Testis (tissue), 3 donors: ENCODE data around the gene SYCP2. TPM values are rescaled to one million over a fixed set of nuclear protein-coding genes. Genes with fewer than 3 reads are reported as not detected.

Experiments used
- DNase-seq: peaks from one replicate; pipeline ENCODE4 v3.0.0-alpha.2; 2019
- H3K27ac ChIP-seq, 2 donors: fragments of 200-600 bp; sonication (generic); one replicate each; pipeline ENCODE4 v1.5.1; 2019
- H3K27me3 ChIP-seq: fragments of 200-600 bp; sonication (generic); one replicate; pipeline ENCODE4 v1.5.1; 2019
- H3K36me3 ChIP-seq: fragments of 200-600 bp; sonication (generic); one replicate; pipeline ENCODE4 v1.5.1; 2017; ENCODE audit warnings: low read depth; ENCODE audit errors: missing control alignments
- H3K4me1 ChIP-seq: fragments of 200-600 bp; sonication (generic); one replicate; pipeline ENCODE4 v1.5.1; 2019
- H3K4me3 ChIP-seq, 2 donors: fragments of 200-600 bp; sonication (generic); one replicate each; pipeline ENCODE4 v1.5.1; 2017 to 2019
- H3K9me3 ChIP-seq: fragments of 200-600 bp; sonication (generic); one replicate; pipeline ENCODE4 v1.5.1; 2017
- CTCF ChIP-seq, 3 experiments: fragments of 450-650 bp in 2 of 3; fragments of 200-600 bp in 1 of 3; sonication (generic) in 1 of 3; IDR thresholded peaks; one replicate each; pipeline ENCODE4 v1.5.1; 2016 to 2019; ENCODE audit warnings: antibody characterized with exemption in 3 of 3, mild to moderate bottlenecking in 2 of 3, moderate library complexity in 1 of 3
- POLR2A ChIP-seq: fragments of 450-650 bp; IDR thresholded peaks from one replicate; pipeline ENCODE4 v1.6.1; 2017; ENCODE audit warnings: antibody characterized with exemption, mild to moderate bottlenecking, moderate library complexity
- WGBS, 2 donors: methylation state at CpG; one replicate each; pipeline ENCODE4 v1.1.5; 2018; 5-methylcytosine and 5-hydroxymethylcytosine counted together
- intact Hi-C: fragments of 100-400 bp; cut with DNase I; formaldehyde crosslinking; loops from one replicate; pipeline ENCODE4 v1.15.1; 2023; ENCODE audit warnings: low total_unique reads
- polyA plus RNA-seq: library from polyadenylated mRNA; stranded (reverse); fragments of 350-450 nt; fragmentation: Illumina TruSeq; extraction: RNeasy Lipid Tissue Mini Kit (QIAGEN cat#74804); gene quantifications from one replicate; pipeline ENCODE4 v1.2.3, GENCODE V29; 2014; ENCODE audit warnings: low read depth, low replicate concordance; ENCODE audit not compliant: insufficient read depth
- total RNA-seq, 2 donors: library from RNA; depleted of rRNA; stranded (reverse); fragments of >200 nt; gene quantifications; one replicate each; pipeline ENCODE4 v1.2.3, GENCODE V29; 2016

The SYCP2 gene
- total and polyA plus RNA-seq, 3 donors from 2014 or later, result 18.8 to 55.8 (median 23.8) TPM

DNA sequence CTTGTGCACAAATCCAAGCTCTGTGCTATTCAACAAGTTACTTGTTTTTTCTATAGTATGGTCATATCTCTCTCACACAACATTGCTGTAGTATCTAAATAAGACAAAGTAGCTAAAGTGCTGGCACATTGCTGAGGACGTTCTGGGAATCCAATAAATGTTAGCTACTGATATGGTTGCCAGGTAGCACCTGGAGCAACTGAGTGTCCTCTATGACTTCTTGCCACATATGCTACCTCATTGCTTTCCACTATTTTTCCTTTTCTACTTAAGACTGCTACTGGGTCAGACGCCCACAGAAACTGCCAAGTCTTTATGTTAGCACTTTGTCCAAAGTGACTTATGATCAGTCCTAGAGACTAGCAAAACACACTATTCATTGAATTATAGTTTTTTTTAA is 85.3 kb downstream of the SYCP2 start:
- DNase-seq, result no peak
- no peaks in the 10 kb centered on the region for H3K36me3 ChIP-seq

DNA sequence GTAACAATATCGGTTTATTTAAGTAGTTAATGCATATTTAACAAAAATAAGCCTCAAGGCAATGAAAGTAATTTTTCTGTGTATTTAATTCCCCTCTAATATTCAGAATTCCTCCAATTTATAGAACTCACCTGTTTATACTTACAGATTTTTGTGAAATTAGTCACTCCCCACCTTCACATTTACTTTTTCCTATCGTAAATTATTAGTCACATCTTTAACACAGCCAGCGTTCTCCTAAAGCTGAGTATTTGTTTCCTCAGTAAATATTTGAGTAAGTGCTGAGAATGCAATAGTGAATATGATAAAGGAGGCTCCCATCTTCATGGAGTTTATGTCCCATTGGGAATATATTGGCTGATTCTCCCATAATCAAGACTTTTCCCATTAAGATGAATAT is 88.0 kb downstream of the SYCP2 start:
- no peaks in the 10 kb centered on the region for H3K36me3 ChIP-seq
- H3K4me3 ChIP-seq, result no peak overlapping the region
- 87 to 97% methylated on average over 3 of the region's 3 CpGs for WGBS, 2 donors
- no peak for TF ChIP-seq POLR2A
- no peak for TF ChIP-seq CTCF (IDR thresholded peaks at IDR 0.05)
- H3K9me3 ChIP-seq, result no peaks in the 10 kb centered on the region
- H3K4me1 ChIP-seq, result no peaks in the 10 kb centered on the region
- no peaks in the 10 kb centered on the region for H3K27me3 ChIP-seq
- intact Hi-C loops, result no loop called here
- DNase-seq, result no peak
- H3K27ac ChIP-seq, result no peak overlapping the region

More for the DNA sequence above, 85.3 kb downstream of the SYCP2 start:
- TF ChIP-seq POLR2A, result no peak
- TF ChIP-seq CTCF (IDR thresholded peaks at IDR 0.05), result no peak
- Histone ChIP-seq H3K27ac (no peak overlapping the region), H3K4me1 (no peaks in the 10 kb centered on the region), H3K4me3 (no peak overlapping the region), H3K27me3 (no peaks in the 10 kb centered on the region), H3K9me3 (no peaks in the 10 kb centered on the region)
- intact Hi-C loops, result no loop called here
- 73 to 76% methylated on average over 2 of the region's 2 CpGs for WGBS, 2 donors

DNA sequence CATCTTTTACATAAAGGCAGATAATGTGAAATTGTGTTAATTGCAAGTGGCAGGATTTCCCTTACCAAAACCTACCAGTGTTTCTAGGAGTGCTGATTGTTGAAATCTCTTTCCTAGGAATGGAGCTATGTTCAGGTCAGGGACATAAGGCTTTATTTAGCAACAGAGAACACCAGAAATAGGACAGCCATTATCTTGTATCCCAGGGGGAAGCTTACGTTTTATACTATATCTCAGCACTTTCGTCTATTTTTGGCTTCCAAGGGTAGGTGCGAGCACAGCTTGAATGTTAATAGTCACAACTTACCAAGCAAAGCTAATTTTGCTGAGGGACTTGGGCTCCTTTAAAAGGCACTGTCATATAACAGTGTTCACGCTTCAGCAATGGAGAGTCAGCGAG is 94.0 kb downstream of the SYCP2 start:
- Histone ChIP-seq H3K4me3 (no peak overlapping the region), H3K36me3 (no peaks in the 10 kb centered on the region), H3K27ac (no peak overlapping the region), H3K9me3 (no peaks in the 10 kb centered on the region), H3K27me3 (no peaks in the 10 kb centered on the region), H3K4me1 (peaks cover 15% of the 10 kb centered on the region)
- DNase-seq, result no peak
- intact Hi-C loops, result no loop called here
- WGBS, 2 donors, result 66 to 70% methylated on average over 5 of the region's 5 CpGs
- TF ChIP-seq POLR2A (no peak), CTCF (IDR thresholded peaks at IDR 0.05) (no peak)

DNA sequence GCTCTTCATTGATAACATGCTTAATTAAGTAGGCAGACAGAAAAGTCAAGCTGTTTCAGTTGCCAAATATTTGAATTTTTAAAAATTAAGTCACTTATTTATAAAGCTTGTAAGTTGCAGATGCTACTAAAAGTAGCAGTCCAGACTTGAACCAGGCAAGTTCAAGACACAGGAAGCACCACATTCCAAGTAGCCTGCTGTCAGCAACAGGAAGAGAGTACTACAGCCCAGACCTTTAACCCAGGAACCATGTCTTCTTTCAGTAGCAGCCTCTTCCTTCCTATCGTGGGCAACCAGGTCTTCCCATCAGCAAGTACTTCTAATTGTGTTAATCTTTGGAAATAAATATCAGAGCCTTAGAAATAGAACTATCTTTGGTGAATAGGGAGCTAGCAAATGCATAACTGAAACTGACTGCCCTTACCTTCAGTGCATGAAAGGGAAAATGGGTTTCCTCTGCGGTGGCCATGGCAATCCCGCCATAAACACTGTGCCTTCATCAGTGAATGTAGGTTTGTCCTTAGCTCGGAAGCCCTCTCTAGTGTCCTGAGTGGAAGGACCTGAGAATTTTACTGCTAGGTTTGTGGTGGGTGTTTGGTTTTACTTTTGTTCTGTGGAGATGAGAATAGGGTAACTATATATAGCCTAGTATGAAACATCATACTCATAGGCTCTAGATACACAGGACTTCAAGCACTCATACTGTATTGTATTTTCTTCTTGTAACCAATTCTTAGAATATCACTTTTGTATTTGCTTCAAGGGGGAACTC is 95.6 kb downstream of the SYCP2 start:
- Histone ChIP-seq H3K27me3 (no peaks in the 10 kb centered on the region), H3K4me1 (peaks cover 15% of the 10 kb centered on the region), H3K36me3 (no peaks in the 10 kb centered on the region), H3K27ac (no peak overlapping the region), H3K9me3 (no peaks in the 10 kb centered on the region), H3K4me3 (no peak overlapping the region)
- DNase-seq, result peak; percentile 10
- intact Hi-C loops, result no loop called here
- WGBS, 2 donors, result 77 to 83% methylated on average over 4 of the region's 4 CpGs
- no peak for TF ChIP-seq POLR2A
- no peak for TF ChIP-seq CTCF (IDR thresholded peaks at IDR 0.05)

DNA sequence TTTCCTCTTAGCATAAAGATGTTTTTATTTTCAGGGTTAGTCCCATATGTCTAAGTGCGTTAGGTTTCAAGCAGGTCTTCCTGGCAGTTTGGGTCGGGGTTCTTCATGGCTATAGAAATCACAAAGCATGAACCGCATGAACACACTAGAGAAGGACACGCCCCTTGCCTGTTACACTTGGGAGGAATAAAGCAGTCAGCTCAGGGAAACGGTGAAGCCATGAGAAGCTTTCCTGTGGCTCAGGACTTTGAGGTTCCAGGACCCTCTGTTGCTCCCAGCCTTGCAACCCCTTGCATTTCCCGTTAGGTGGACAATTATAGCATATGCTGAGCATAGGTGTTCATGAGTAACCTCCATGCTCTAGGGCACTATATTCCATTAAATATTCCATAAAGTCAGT is 96.7 kb downstream of the SYCP2 start:
- H3K4me3 ChIP-seq, result no peak overlapping the region
- DNase-seq, result peak; percentile 10
- no peaks in the 10 kb centered on the region for H3K9me3 ChIP-seq
- H3K27me3 ChIP-seq, result no peaks in the 10 kb centered on the region
- 58 to 60% methylated on average over 6 of the region's 6 CpGs for WGBS, 2 donors
- no peaks in the 10 kb centered on the region for H3K36me3 ChIP-seq
- intact Hi-C loops, result no loop called here
- H3K27ac ChIP-seq, result no peak overlapping the region
- TF ChIP-seq CTCF (IDR thresholded peaks at IDR 0.05) (no peak), POLR2A (no peak)
- peaks cover 15% of the 10 kb centered on the region for H3K4me1 ChIP-seq
